Measurements from ENCODE around the gene GDF10.

GDF10 gene

DNA sequence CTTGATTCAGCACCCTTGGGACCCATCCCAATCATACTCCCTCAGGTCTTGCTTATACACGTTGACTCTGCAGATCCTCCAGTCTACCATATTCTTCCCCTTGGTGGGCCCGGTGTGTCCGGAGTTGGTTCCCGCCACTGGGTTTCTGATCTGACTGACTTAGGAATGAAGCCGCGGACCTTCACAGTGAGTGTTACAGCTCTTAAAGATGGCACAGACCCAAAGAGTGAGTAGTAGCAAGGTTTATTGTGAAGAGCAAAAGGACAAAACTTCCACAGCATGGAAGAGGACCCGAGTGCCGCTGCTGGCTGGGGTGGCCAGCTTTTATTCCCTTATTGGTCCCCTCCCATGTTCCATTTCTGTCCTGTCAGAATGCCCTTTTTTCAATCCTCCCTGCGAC, 5.9 kb upstream of the GDF10 start:
- DNase-seq (ENCODE audit: low read depth): no peak

DNA sequence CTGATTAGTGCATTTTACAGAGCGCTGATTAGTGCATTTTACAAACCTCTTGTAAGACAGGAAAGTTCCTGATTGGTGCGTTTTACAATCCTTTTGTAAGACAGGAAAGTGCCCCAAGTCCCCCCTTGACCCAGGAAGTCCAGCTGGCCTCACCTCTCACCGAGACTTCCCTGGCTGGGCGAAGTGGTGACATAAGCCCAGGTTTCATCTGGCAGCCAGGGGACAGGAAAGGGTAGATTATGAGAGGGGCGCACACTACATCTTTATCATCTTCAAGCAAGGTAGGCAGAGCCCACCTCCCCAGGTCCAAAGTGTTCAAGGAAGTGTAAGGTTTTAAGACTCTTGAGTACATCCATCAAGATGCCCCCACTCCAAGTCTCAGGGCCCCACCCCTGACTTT, 5.5 kb upstream of the GDF10 start:
- DNase-seq (ENCODE audit: low read depth): no peak

DNA sequence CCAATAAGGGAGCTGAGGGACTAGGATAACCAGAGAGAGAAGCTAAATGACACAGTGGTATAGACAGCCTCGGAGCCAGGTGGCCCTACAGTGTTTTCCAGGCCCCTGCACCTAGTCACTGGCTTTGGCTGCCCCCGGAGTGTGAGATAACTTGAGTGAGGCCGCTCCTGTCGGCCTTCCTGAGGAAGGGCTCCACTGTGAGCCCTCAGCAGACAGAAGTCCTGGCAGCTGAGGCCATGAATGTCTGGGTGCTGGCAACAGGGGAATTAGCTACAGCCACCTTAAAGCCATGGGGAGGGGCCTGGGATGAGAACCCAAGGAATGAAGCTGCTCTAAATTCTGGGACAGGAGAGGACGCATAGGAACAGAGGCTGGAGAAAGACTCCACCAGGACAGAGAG, 4.6 kb upstream of the GDF10 start:
- DNase-seq (ENCODE audit: low read depth): no peak

GRCh38 chr10:47296156-47296894, 3.7 kb upstream of the GDF10 start:
- DNase-seq (ENCODE audit: low read depth): no peak

DNA sequence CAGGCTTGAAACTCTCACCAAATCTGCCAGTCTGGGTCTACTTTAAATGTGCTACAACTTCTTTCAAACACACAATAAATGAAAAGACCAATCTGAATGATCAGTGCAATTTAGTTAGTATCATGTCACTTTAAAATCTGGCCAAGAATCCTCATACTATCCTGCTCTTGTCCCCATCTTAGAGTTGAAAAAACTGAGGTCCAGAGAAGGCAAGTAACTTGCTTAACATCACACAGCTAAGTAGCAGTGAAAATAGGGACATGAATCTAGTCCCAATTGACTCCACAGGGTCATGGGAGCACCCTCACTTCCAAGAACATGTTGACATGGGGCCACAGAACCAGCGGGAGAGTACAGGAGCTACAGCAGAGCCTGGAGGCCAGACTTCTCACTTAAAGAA, 3.1 kb upstream of the GDF10 start:
- no peak for DNase-seq (ENCODE audit: low read depth)

GRCh38 chr10:47297866-47298540, 2.0 kb upstream of the GDF10 start:
- no peak for DNase-seq (ENCODE audit: low read depth)

DNA sequence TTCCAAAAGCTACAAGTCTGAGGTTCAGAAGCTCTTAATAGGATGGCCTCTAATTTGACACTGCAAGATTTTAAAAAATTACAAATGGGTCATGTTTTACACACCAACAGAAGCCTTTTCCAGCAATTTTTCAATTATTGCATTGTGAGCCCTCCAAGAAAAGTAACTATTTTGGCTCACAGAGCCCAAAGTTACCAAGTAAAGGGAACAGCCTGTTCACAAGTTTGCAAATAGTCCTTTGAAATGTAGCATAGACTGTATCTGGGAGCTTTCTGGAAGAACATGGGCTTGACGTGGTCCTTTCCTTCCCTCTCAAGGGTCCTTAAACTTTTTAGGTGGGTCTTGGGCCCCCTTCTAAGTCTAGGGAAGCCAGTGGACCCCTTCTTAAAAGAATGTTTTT, 1.3 kb upstream of the GDF10 start:
- DNase-seq (ENCODE audit: low read depth): no peak

- DNase-seq (ENCODE audit: low read depth): no peak
Observed at GRCh38 chr10:47300429-47300931, 483 bp downstream of the GDF10 start.

DNA sequence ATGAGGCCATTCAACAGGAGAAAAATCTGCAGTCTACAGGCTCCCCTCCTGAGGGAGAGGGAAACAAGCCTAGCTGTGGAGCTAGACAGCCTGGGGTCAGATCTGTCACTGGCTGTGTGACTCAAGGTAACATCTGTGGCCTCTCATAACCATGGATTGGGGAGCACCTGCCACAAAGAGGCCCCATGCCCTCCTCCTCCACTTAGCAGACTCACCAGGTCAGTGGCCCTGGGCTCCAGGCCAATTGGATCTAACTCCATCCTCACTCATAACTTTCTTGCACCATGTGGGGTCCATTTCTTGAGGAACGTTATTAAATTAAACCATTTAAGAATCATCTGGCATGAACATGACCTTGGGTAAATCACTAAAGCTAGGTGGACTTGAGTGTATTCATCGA, 1.8 kb downstream of the GDF10 start:
- no peak for DNase-seq (ENCODE audit: low read depth)

- no peak for DNase-seq (ENCODE audit: low read depth)
Observed at GRCh38 chr10:47303105-47303504, 3.1 kb downstream of the GDF10 start.

- DNase-seq (ENCODE audit: low read depth): no peak
Observed at GRCh38 chr10:47303866-47304265, 3.9 kb downstream of the GDF10 start.

GRCh38 chr10:47305566-47305965, 5.6 kb downstream of the GDF10 start:
- no peak for DNase-seq (ENCODE audit: low read depth)

GRCh38 chr10:47306387-47307210, 6.6 kb downstream of the GDF10 start:
- DNase-seq (ENCODE audit: low read depth): no peak

GRCh38 chr10:47307381-47307780, 7.4 kb downstream of the GDF10 start:
- no peak for DNase-seq (ENCODE audit: low read depth)

- no peak for DNase-seq (ENCODE audit: low read depth)
Observed at GRCh38 chr10:47308775-47309174, 8.8 kb downstream of the GDF10 start.

DNA sequence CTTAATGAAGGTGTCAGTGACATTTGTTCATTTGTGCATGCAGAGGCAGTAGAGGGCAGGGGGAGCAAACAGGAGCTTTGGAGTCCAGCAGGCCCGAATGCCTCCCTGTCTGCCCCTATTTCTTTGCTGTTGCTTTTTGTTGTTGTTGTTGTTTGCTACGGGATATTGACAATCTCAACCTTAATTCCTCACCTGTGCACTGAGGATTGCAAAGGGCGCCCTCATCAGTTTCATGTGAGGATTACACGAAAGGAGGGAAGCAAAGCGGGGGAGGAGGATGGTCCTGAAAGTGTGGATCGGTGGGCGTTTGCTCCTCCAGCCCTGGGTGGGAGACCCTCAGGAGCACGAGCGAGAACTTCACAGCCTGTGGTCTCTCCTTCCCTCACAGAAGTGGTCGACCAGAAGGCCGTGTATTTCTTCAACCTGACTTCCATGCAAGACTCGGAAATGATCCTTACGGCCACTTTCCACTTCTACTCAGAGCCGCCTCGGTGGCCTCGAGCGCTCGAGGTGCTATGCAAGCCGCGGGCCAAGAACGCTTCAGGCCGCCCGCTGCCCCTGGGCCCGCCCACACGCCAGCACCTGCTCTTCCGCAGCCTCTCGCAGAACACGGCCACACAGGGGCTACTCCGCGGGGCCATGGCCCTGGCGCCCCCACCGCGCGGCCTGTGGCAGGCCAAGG, 9.6 kb downstream of the GDF10 start:
- DNase-seq (ENCODE audit: low read depth): no peak

DNA sequence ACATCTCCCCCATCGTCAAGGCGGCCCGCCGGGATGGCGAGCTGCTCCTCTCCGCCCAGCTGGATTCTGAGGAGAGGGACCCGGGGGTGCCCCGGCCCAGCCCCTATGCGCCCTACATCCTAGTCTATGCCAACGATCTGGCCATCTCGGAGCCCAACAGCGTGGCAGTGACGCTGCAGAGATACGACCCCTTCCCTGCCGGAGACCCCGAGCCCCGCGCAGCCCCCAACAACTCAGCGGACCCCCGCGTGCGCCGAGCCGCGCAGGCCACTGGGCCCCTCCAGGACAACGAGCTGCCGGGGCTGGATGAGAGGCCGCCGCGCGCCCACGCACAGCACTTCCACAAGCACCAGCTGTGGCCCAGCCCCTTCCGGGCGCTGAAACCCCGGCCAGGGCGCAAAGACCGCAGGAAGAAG, 10.1 kb downstream of the GDF10 start:
- DNase-seq (ENCODE audit: low read depth): no peak

DNA sequence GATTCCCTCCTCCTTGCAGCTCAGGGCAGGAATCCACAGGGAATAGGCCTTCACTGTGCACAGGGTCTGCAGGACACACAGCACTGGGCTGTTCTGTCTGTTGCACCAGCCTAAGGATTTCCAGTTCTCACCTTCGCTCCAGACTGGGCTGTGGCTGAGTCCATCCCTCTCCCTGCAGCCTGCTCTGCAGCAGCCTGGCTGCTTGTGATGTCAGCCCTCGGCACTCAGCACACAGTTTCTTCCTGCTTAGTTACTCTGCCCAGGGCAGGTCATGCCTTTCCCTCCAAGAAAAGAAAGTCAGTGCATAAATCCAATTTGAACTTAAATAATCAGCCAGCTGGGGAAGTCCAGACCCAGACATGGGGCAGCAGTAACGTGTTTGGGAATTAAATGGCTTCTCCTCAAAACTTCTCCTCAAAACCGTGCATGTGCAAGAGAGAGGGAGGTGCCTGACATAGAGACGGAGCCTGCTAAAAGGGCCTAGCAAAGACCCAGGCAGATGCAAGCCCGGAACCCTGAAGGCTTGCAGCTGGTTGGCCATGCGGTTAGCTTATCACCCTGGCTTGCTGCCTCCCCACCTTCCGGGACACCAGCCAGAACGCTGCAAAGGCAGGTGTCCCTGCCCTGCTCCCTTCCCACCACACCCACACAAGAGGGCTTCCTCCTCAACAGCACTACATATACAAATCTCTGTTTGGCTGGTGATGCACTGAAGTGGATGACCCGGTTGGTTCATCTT, 11.4 kb downstream of the GDF10 start:
- DNase-seq (ENCODE audit: low read depth): no peak

- DNase-seq (ENCODE audit: low read depth): peak; percentile 80
Observed at GRCh38 chr10:47311932-47312662, 12.1 kb downstream of the GDF10 start.

GRCh38 chr10:47312663-47312995, 12.6 kb downstream of the GDF10 start:
- DNase-seq (ENCODE audit: low read depth): no peak

DNA sequence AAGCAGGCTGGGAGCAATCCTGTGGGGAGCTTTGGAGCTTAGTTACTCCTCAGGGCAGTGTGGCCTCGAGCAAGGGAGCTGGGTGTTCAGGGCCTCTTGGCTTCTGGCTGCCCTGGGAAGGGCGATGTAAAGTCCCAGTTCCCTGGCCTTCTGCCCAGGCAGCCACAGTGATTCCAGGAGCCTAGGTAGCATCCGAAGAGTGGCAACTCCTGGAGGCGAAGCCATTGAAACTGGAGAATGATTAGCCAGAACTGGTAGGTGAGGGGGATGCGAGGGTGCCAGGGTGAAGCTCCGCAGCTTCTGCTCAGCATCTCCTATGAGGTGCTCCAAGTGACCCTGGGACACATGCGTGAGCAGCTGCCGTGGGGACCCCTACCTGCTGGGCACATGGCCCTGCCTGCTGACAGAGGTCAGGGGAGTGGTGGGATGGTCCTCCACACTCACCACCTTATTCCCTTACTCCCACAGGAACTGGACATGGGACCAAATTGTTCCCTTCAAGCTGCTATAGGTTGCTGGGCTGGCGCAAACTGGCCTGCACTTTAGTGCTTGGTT, 14.5 kb downstream of the GDF10 start:
- no peak for DNase-seq (ENCODE audit: low read depth)

Data from activated T-cell treated with anti-CD3 and anti-CD28 coated beads for 48 hours (primary cell).